Astrocyte of the cerebellum (primary cell): Measurements from ENCODE around the gene PKDREJ.
A peak's percentile ranks its signal among the peaks of the same experiment; 100 is the strongest.

Experiments
- DNase-seq: peaks from one replicate; pipeline ENCODE4 v3.0.0-alpha.2; 2011; ENCODE audit warnings: low read depth
- H3K4me3 ChIP-seq: 2 replicates; pipeline ENCODE4 v1.5.1; 2011; ENCODE audit warnings: mild to moderate bottlenecking, low read depth, low read length, moderate library complexity
- in situ Hi-C: cut with HindIII; loops from 2 replicates; pipeline ENCODE4 v1.10.0; 2017; ENCODE audit warnings: low sequenced_read_pairs
- TF ChIP-seq, protein P1 (sequence below): IDR thresholded peaks from 2 replicates; pipeline ENCODE4 v1.5.1; 2012; ENCODE audit warnings: low read length, low read depth, moderate library complexity, mild to moderate bottlenecking; ENCODE audit errors: missing control alignments

The PKDREJ gene

GRCh38 chr22:46250035-46250782 is 12.9 kb downstream of the PKDREJ start, which contains the start of gene CDPF1:
TSS of gene CDPF1 (minus strand) at chr22:46250293. CDS start at chr22:46248284, 2,009 bp downstream.
- H3K4me3 ChIP-seq = peak within 1 kb of the TSS; percentile 79
- TF ChIP-seq, protein P1, sequence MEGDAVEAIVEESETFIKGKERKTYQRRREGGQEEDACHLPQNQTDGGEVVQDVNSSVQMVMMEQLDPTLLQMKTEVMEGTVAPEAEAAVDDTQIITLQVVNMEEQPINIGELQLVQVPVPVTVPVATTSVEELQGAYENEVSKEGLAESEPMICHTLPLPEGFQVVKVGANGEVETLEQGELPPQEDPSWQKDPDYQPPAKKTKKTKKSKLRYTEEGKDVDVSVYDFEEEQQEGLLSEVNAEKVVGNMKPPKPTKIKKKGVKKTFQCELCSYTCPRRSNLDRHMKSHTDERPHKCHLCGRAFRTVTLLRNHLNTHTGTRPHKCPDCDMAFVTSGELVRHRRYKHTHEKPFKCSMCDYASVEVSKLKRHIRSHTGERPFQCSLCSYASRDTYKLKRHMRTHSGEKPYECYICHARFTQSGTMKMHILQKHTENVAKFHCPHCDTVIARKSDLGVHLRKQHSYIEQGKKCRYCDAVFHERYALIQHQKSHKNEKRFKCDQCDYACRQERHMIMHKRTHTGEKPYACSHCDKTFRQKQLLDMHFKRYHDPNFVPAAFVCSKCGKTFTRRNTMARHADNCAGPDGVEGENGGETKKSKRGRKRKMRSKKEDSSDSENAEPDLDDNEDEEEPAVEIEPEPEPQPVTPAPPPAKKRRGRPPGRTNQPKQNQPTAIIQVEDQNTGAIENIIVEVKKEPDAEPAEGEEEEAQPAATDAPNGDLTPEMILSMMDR = no peak
- peak; percentile 18 for DNase-seq
- in situ Hi-C loops = no loop called here

GRCh38 chr22:46247443-46247975 is 15.6 kb downstream of the PKDREJ start:
- H3K4me3 ChIP-seq = no peak overlapping the region
- DNase-seq = no peak
- TF ChIP-seq, protein P1 = no peak
- in situ Hi-C loops = no loop called here

- no peak overlapping the region for H3K4me3 ChIP-seq
- no peak for DNase-seq
- TF ChIP-seq, protein P1 = no peak
- in situ Hi-C loops = no loop called here
These were observed 17.0 kb downstream of the PKDREJ start for GRCh38 chr22:46246178-46246577.

- DNase-seq = no peak
- no peak overlapping the region for H3K4me3 ChIP-seq
- TF ChIP-seq, protein P1 = no peak
- in situ Hi-C loops = no loop called here
These were observed 17.6 kb downstream of the PKDREJ start for GRCh38 chr22:46245511-46245910.

- DNase-seq = no peak
- TF ChIP-seq, protein P1 = no peak
- in situ Hi-C loops = loop anchor here (5.0 kb wide), 1 partner anchor 97 kb away; no protein-coding TSS in a partner anchor
- H3K4me3 ChIP-seq = no peak overlapping the region
These were observed 18.4 kb downstream of the PKDREJ start for GRCh38 chr22:46244771-46245170.

DNA sequence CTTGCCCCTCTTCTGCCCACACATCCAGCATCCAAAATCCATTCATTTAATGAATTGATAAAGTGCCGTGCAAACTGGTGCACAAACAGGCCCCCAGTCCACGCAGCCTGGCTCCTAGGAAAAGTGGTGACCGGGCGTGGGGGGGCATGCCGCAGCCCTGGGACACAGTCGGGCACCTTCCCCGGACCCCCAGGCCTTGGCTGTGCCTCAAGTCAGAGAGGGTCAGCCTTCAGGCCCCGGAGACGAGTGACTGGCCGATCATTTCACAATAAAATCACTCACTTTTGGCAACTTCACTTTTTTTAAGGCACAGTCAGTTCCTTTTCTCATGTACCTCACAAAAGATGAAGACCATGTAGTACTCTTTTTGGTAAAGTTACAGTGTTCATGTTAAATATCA is 21.1 kb downstream of the PKDREJ start:
- no peak for DNase-seq
- in situ Hi-C loops = loop anchor here (5.0 kb wide), 1 partner anchor 95 kb away; no protein-coding TSS in a partner anchor

More for the DNA sequence above, 21.1 kb downstream of the PKDREJ start:
- TF ChIP-seq, protein P1 = no peak
- H3K4me3 ChIP-seq = no peak overlapping the region
